ENCODE data around the gene ZBTB44.
"Not testable (repeated sequence)": the region's sequence is repeated elsewhere in the genome, so short reads cannot be mapped to it uniquely, and the experiment has no call there.

The ZBTB44 gene

DNA sequence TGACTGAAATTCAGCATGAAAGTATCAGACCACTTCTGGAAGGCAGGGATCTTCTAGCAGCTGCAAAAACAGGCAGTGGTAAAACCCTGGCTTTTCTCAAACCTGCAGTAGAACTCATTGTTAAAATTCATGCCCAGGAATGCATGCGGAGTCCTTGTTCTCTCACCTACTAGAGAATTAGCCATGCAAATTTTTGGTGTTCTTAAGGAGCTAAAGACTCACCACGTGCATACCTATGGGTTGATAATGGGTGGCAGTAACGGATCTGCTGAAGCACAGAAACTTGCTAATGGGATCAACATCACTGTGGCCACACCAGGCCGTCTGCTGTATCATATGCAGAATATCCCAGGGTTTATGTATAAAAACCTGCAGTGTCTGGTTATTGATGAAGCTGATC, 19.1 kb downstream of the ZBTB44 start:
- no CpG with 5 or more reads among the region's 4 CpGs for WGBS (ENCODE audit: extremely low coverage, insufficient coverage, low lambda C conversion rate)
- H4K8ac ChIP-seq (ENCODE audit: low read depth, low read length) = no peak overlapping the region
- H3K79me2 ChIP-seq (ENCODE audit: control insufficient read depth, insufficient read depth, low read length) = peaks cover 13% of the 10 kb centered on the region

DNA sequence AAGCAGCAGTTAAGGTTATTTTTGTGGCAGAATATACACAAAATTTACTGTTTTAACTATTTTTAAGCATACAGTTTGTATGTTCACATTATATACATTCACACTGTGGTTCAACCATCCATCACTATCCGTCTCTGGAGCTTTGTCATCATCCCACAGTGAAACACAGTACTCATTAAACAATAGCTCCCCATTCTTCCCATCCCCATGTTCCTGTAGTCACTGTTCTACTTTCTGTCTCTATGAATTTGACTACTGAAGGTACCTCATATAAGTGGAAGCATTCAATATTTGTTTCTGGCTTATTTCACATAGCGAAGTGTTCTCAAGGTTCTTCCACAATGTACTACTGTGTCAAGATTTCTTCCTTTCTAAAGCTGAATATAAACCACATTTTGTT, 32.6 kb downstream of the ZBTB44 start:
- H3K27me3 ChIP-seq (ENCODE audit: insufficient read depth, low read length, poor library complexity) = no peaks in the 10 kb centered on the region
- H2BK15ac ChIP-seq (replicated peaks; ENCODE audit: low read depth) = no peak overlapping the region
- H4K8ac ChIP-seq (ENCODE audit: low read depth, low read length) = no peak overlapping the region
- no peak overlapping the region for H3K56ac ChIP-seq (ENCODE audit: low read length)
- no peak overlapping the region for H2AK5ac ChIP-seq (ENCODE audit: low read length)
- H3K4me1 ChIP-seq (ENCODE audit: control insufficient read depth, low read depth, low read length) = no peaks in the 10 kb centered on the region
- H2BK5ac ChIP-seq (ENCODE audit: low read length) = no peak overlapping the region
- no peak overlapping the region for H3K4me3 ChIP-seq (ENCODE audit: low read length)
- DNase-seq = no peak
- H3K9ac ChIP-seq (ENCODE audit: low read length) = no peak overlapping the region
- peaks cover 2% of the 10 kb centered on the region for H3K79me2 ChIP-seq (ENCODE audit: control insufficient read depth, insufficient read depth, low read length)
- no peak overlapping the region for H3K18ac ChIP-seq (ENCODE audit: low read length)
- no peak overlapping the region for H2BK120ac ChIP-seq (ENCODE audit: low read depth, low read length)
- H3K4me2 ChIP-seq (ENCODE audit: low read length) = no peak overlapping the region
- no peak overlapping the region for H3K4ac ChIP-seq (ENCODE audit: low read depth, low read length)
- no peaks in the 10 kb centered on the region for H3K36me3 ChIP-seq (ENCODE audit: control insufficient read depth, insufficient read depth, low read length)
- WGBS (ENCODE audit: extremely low coverage, insufficient coverage, low lambda C conversion rate) = no CpG with 5 or more reads among the region's 2 CpGs
- H3K23ac ChIP-seq (ENCODE audit: low read length) = no peak overlapping the region
- no peak overlapping the region for H3K27ac ChIP-seq (ENCODE audit: low read depth, low read length)
- H4K5ac ChIP-seq (ENCODE audit: low read length) = no peak overlapping the region
- peaks cover 2% of the 10 kb centered on the region for H3K79me1 ChIP-seq (ENCODE audit: low read length)

More for the DNA sequence above, 19.1 kb downstream of the ZBTB44 start:
- Histone ChIP-seq H3K27me3 (ENCODE audit: insufficient read depth, low read length, poor library complexity) (no peaks in the 10 kb centered on the region), H3K4ac (ENCODE audit: low read depth, low read length) (no peak overlapping the region), H3K36me3 (ENCODE audit: control insufficient read depth, insufficient read depth, low read length) (no peaks in the 10 kb centered on the region), H3K79me1 (ENCODE audit: low read length) (peaks cover 5% of the 10 kb centered on the region), H4K5ac (ENCODE audit: low read length) (no peak overlapping the region), H3K9ac (ENCODE audit: low read length) (no peak overlapping the region), H2BK5ac (ENCODE audit: low read length) (no peak overlapping the region), H2BK120ac (ENCODE audit: low read depth, low read length) (no peak overlapping the region), H3K56ac (ENCODE audit: low read length) (no peak overlapping the region), H3K18ac (ENCODE audit: low read length) (no peak overlapping the region), H2AK5ac (ENCODE audit: low read length) (no peak overlapping the region), H3K4me2 (ENCODE audit: low read length) (no peak overlapping the region), H3K23ac (ENCODE audit: low read length) (no peak overlapping the region), H3K4me1 (ENCODE audit: control insufficient read depth, low read depth, low read length) (peaks cover 5% of the 10 kb centered on the region), H3K27ac (ENCODE audit: low read depth, low read length) (no peak overlapping the region), H3K4me3 (ENCODE audit: low read length) (no peak overlapping the region), H2BK15ac (replicated peaks; ENCODE audit: low read depth) (no peak overlapping the region)
- peak; percentile 92 for DNase-seq

GRCh38 chr11:130281341-130281740, 33.4 kb downstream of the ZBTB44 start:
- H2AK5ac ChIP-seq (ENCODE audit: low read length); DNase-seq; H3K4me2 ChIP-seq (ENCODE audit: low read length); H3K36me3 ChIP-seq (ENCODE audit: control insufficient read depth, insufficient read depth, low read length); H3K56ac ChIP-seq (ENCODE audit: low read length); H3K18ac ChIP-seq (ENCODE audit: low read length); H4K5ac ChIP-seq (ENCODE audit: low read length); H3K4me1 ChIP-seq (ENCODE audit: control insufficient read depth, low read depth, low read length); H2BK5ac ChIP-seq (ENCODE audit: low read length); H2BK120ac ChIP-seq (ENCODE audit: low read depth, low read length); H3K4me3 ChIP-seq (ENCODE audit: low read length); H3K79me2 ChIP-seq (ENCODE audit: control insufficient read depth, insufficient read depth, low read length); H3K79me1 ChIP-seq (ENCODE audit: low read length); H3K9ac ChIP-seq (ENCODE audit: low read length); H3K27ac ChIP-seq (ENCODE audit: low read depth, low read length); H3K23ac ChIP-seq (ENCODE audit: low read length); H3K27me3 ChIP-seq (ENCODE audit: insufficient read depth, low read length, poor library complexity); H2BK15ac ChIP-seq (replicated peaks; ENCODE audit: low read depth); H4K8ac ChIP-seq (ENCODE audit: low read depth, low read length); H3K4ac ChIP-seq (ENCODE audit: low read depth, low read length): not testable (repeated sequence)
- no CpG with 5 or more reads among the region's 6 CpGs for WGBS (ENCODE audit: extremely low coverage, insufficient coverage, low lambda C conversion rate)

DNA sequence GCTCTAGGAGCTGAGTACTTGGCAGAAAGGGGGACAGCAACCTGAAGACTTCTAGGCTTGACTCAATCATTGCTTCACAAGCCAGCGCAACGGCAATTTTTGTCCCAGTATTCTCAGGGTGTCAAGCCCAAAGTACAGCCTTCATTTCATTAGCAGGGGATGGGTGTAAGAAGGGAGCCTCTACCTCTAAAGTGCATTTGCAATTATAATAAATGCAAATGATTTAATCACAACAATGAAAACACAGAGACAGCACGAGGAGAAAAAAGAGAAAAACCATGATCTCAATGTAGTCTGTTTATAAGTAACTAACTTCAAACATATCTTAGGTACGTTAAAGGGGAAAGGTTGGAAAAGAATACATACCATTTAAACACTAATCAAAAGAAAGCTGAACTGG, 34.7 kb downstream of the ZBTB44 start:
- H3K56ac ChIP-seq (ENCODE audit: low read length) = no peak overlapping the region
- no peak overlapping the region for H3K23ac ChIP-seq (ENCODE audit: low read length)
- H4K8ac ChIP-seq (ENCODE audit: low read depth, low read length) = no peak overlapping the region
- no peak overlapping the region for H3K4me3 ChIP-seq (ENCODE audit: low read length)
- H2BK120ac ChIP-seq (ENCODE audit: low read depth, low read length) = no peak overlapping the region
- no peaks in the 10 kb centered on the region for H3K36me3 ChIP-seq (ENCODE audit: control insufficient read depth, insufficient read depth, low read length)
- peaks cover 2% of the 10 kb centered on the region for H3K79me2 ChIP-seq (ENCODE audit: control insufficient read depth, insufficient read depth, low read length)
- H3K9ac ChIP-seq (ENCODE audit: low read length) = no peak overlapping the region
- H3K18ac ChIP-seq (ENCODE audit: low read length) = no peak overlapping the region
- no CpG with 5 or more reads among the region's 4 CpGs for WGBS (ENCODE audit: extremely low coverage, insufficient coverage, low lambda C conversion rate)
- no peaks in the 10 kb centered on the region for H3K79me1 ChIP-seq (ENCODE audit: low read length)
- no peak for DNase-seq
- no peak overlapping the region for H3K4ac ChIP-seq (ENCODE audit: low read depth, low read length)
- H2AK5ac ChIP-seq (ENCODE audit: low read length) = no peak overlapping the region
- H2BK15ac ChIP-seq (replicated peaks; ENCODE audit: low read depth) = no peak overlapping the region
- no peak overlapping the region for H3K27ac ChIP-seq (ENCODE audit: low read depth, low read length)
- H2BK5ac ChIP-seq (ENCODE audit: low read length) = no peak overlapping the region
- H3K4me1 ChIP-seq (ENCODE audit: control insufficient read depth, low read depth, low read length) = no peaks in the 10 kb centered on the region
- no peak overlapping the region for H4K5ac ChIP-seq (ENCODE audit: low read length)
- H3K4me2 ChIP-seq (ENCODE audit: low read length) = no peak overlapping the region
- H3K27me3 ChIP-seq (ENCODE audit: insufficient read depth, low read length, poor library complexity) = no peaks in the 10 kb centered on the region

GRCh38 chr11:130278745-130279144, 36.0 kb downstream of the ZBTB44 start:
- no peaks in the 10 kb centered on the region for H3K36me3 ChIP-seq (ENCODE audit: control insufficient read depth, insufficient read depth, low read length)
- H3K9ac ChIP-seq (ENCODE audit: low read length) = no peak overlapping the region
- H3K27ac ChIP-seq (ENCODE audit: low read depth, low read length) = no peak overlapping the region
- no peak overlapping the region for H3K4me2 ChIP-seq (ENCODE audit: low read length)
- H2BK120ac ChIP-seq (ENCODE audit: low read depth, low read length) = no peak overlapping the region
- H3K4ac ChIP-seq (ENCODE audit: low read depth, low read length) = no peak overlapping the region
- no peak overlapping the region for H2AK5ac ChIP-seq (ENCODE audit: low read length)
- H3K56ac ChIP-seq (ENCODE audit: low read length) = no peak overlapping the region
- H3K4me1 ChIP-seq (ENCODE audit: control insufficient read depth, low read depth, low read length) = no peaks in the 10 kb centered on the region
- peaks cover 4% of the 10 kb centered on the region for H3K79me2 ChIP-seq (ENCODE audit: control insufficient read depth, insufficient read depth, low read length)
- no peak overlapping the region for H2BK15ac ChIP-seq (replicated peaks; ENCODE audit: low read depth)
- H3K4me3 ChIP-seq (ENCODE audit: low read length) = no peak overlapping the region
- H3K23ac ChIP-seq (ENCODE audit: low read length) = no peak overlapping the region
- no peaks in the 10 kb centered on the region for H3K27me3 ChIP-seq (ENCODE audit: insufficient read depth, low read length, poor library complexity)
- H4K5ac ChIP-seq (ENCODE audit: low read length) = no peak overlapping the region
- WGBS (ENCODE audit: extremely low coverage, insufficient coverage, low lambda C conversion rate) = no CpG with 5 or more reads among the region's 1 CpG
- no peak overlapping the region for H3K18ac ChIP-seq (ENCODE audit: low read length)
- H3K79me1 ChIP-seq (ENCODE audit: low read length) = no peaks in the 10 kb centered on the region
- no peak for DNase-seq
- H4K8ac ChIP-seq (ENCODE audit: low read depth, low read length) = no peak overlapping the region
- no peak overlapping the region for H2BK5ac ChIP-seq (ENCODE audit: low read length)

- H3K18ac ChIP-seq (ENCODE audit: low read length) = no peak overlapping the region
- WGBS (ENCODE audit: extremely low coverage, insufficient coverage, low lambda C conversion rate) = no CpG with 5 or more reads among the region's 3 CpGs
- H2BK120ac ChIP-seq (ENCODE audit: low read depth, low read length) = no peak overlapping the region
- no peak overlapping the region for H4K8ac ChIP-seq (ENCODE audit: low read depth, low read length)
- H3K27me3 ChIP-seq (ENCODE audit: insufficient read depth, low read length, poor library complexity) = no peaks in the 10 kb centered on the region
- H2BK5ac ChIP-seq (ENCODE audit: low read length) = no peak overlapping the region
- H3K4me3 ChIP-seq (ENCODE audit: low read length) = no peak overlapping the region
- no peak overlapping the region for H3K27ac ChIP-seq (ENCODE audit: low read depth, low read length)
- H3K36me3 ChIP-seq (ENCODE audit: control insufficient read depth, insufficient read depth, low read length) = no peaks in the 10 kb centered on the region
- H3K4me2 ChIP-seq (ENCODE audit: low read length) = no peak overlapping the region
- H3K79me1 ChIP-seq (ENCODE audit: low read length) = no peaks in the 10 kb centered on the region
- no peak overlapping the region for H3K23ac ChIP-seq (ENCODE audit: low read length)
- no peak overlapping the region for H2AK5ac ChIP-seq (ENCODE audit: low read length)
- H3K56ac ChIP-seq (ENCODE audit: low read length) = no peak overlapping the region
- DNase-seq = no peak
- H3K9ac ChIP-seq (ENCODE audit: low read length) = no peak overlapping the region
- H4K5ac ChIP-seq (ENCODE audit: low read length) = no peak overlapping the region
- no peak overlapping the region for H3K4ac ChIP-seq (ENCODE audit: low read depth, low read length)
- no peaks in the 10 kb centered on the region for H3K4me1 ChIP-seq (ENCODE audit: control insufficient read depth, low read depth, low read length)
- H3K79me2 ChIP-seq (ENCODE audit: control insufficient read depth, insufficient read depth, low read length) = peaks cover 4% of the 10 kb centered on the region
- H2BK15ac ChIP-seq (replicated peaks; ENCODE audit: low read depth) = no peak overlapping the region
These were observed 36.6 kb downstream of the ZBTB44 start for GRCh38 chr11:130278151-130278550.
